Measurements from ENCODE around the gene MAST2.

DNA sequence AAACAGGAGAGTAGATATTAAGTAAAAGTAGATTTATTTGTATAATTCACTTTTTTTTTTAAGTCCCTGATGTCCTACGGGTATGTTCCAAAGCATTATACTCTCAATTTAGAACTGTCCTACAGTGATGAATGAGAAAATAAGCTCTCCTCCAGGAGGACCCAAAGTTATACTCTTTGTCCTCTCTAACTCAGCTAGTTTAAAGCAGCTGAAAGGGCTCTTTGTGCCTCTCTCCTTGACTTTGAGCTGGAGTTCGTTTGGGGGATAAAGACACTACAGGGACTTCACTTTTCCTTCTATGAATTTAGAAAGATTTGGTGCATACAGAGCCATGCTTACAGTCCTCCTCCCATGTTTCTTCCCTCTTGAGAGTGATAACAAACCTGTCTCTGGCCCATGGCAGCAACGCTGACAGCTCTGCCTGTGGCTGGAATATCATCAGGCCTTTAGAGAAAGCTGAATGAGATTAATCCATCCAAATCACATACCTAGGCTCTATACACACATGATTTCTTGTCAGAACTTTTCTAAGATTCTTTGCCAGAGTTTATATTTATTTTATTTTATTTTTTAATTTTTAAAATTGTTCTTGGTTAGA lies 194.7 kb downstream of the MAST2 start:
- TF ChIP-seq, protein P1, sequence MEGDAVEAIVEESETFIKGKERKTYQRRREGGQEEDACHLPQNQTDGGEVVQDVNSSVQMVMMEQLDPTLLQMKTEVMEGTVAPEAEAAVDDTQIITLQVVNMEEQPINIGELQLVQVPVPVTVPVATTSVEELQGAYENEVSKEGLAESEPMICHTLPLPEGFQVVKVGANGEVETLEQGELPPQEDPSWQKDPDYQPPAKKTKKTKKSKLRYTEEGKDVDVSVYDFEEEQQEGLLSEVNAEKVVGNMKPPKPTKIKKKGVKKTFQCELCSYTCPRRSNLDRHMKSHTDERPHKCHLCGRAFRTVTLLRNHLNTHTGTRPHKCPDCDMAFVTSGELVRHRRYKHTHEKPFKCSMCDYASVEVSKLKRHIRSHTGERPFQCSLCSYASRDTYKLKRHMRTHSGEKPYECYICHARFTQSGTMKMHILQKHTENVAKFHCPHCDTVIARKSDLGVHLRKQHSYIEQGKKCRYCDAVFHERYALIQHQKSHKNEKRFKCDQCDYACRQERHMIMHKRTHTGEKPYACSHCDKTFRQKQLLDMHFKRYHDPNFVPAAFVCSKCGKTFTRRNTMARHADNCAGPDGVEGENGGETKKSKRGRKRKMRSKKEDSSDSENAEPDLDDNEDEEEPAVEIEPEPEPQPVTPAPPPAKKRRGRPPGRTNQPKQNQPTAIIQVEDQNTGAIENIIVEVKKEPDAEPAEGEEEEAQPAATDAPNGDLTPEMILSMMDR (conservative IDR thresholded peaks at IDR 0.05; ENCODE audit: low read length): no peak
- no peak for TF ChIP-seq EZH2phosphoT487 (IDR thresholded peaks at IDR 0.05; ENCODE audit: borderline replicate concordance)

Measured in Loucy (cell line).